Skeletal muscle satellite cell (primary cell): ENCODE measurements around the gene SAP30L.

Source experiments
- H3K27me3 ChIP-seq: 2 replicates; pipeline ENCODE4 v1.7.0; 2013; ENCODE audit warnings: low read length; ENCODE audit not compliant: control insufficient read depth, insufficient read depth
- H3K36me3 ChIP-seq: 2 replicates; pipeline ENCODE4 v1.7.0; 2013; ENCODE audit warnings: mild to moderate bottlenecking, control low read depth, low read length; ENCODE audit not compliant: insufficient read depth
- H3K4me1 ChIP-seq: 2 replicates; pipeline ENCODE4 v1.7.0; 2013; ENCODE audit warnings: low read length; ENCODE audit not compliant: control insufficient read depth, insufficient read depth
- H3K4me2 ChIP-seq: 2 replicates; pipeline ENCODE4 v1.7.0; 2013; ENCODE audit warnings: mild to moderate bottlenecking, low read length
- H3K4me3 ChIP-seq: 2 replicates; pipeline ENCODE4 v1.7.0; 2013; ENCODE audit warnings: low read length
- H3K9ac ChIP-seq: 2 replicates; pipeline ENCODE4 v1.7.0; 2013; ENCODE audit warnings: mild to moderate bottlenecking, low read depth, low read length, moderate library complexity
- H3K9me3 ChIP-seq: replicated peaks from 2 replicates; pipeline ENCODE4 v1.7.0; 2013; ENCODE audit warnings: mild to moderate bottlenecking, control low read depth, low read length

The SAP30L gene

DNA sequence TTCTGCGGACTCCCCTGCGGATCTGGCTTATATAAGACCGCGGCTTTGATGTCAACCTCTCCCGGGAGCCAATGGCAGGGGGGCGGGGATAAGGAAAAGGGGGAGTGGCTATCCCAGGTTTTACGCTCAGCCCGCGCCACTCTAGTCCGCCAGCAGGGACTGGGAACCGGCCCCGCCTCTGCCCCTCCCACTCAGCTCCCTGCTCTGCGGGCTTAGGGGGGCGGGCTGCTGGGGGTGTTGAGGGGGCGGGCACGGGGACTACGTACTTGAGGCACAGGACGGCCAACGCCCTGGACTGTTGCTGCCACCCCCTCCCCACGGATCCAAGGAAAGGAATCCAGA, 32.4 kb downstream of the SAP30L start, which contains the start of gene HAND1:
Gene HAND1 (minus strand): TSS at position 4 of the 342 bp plus-strand sequence. CDS start 219 bp downstream, outside the sequence.
- no peaks in the 10 kb centered on the region for H3K36me3 ChIP-seq
- peaks cover 99% of the 10 kb centered on the region for H3K27me3 ChIP-seq
- peaks cover 12% of the 10 kb centered on the region for H3K4me1 ChIP-seq
- H3K4me3 ChIP-seq, result peak within 1 kb of the TSS; percentile 52
- H3K9me3 ChIP-seq, result no peaks in the 10 kb centered on the region
- H3K9ac ChIP-seq, result no peak within 1 kb of the TSS
- H3K4me2 ChIP-seq, result peak within 1 kb of the TSS; percentile 69

DNA sequence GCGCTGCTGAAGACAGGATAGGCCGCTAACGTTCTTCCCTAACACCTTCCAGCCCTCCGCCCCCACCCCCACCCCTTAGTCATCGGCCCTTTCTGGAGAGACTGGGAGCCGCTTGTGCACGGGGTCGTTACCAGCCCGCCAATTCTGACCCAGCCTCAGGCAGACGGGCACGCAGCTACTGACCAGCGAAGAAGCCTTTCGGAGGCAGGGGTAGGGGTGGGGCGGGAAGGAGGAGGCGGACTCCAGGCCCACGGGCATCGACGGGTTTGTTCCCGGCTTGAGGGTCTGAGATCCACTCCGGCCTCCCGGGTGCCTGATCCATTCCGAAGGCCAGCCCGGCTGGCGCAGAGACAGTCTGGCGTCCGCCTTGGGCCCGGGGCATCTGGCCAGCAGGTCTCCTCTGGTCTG, 33.0 kb downstream of the SAP30L start:
- Histone ChIP-seq H3K36me3 (no peaks in the 10 kb centered on the region), H3K27me3 (peaks cover 99% of the 10 kb centered on the region), H3K9ac (no peak overlapping the region), H3K4me3 (no peak overlapping the region), H3K4me2 (no peak overlapping the region), H3K4me1 (peaks cover 12% of the 10 kb centered on the region), H3K9me3 (no peaks in the 10 kb centered on the region)

DNA sequence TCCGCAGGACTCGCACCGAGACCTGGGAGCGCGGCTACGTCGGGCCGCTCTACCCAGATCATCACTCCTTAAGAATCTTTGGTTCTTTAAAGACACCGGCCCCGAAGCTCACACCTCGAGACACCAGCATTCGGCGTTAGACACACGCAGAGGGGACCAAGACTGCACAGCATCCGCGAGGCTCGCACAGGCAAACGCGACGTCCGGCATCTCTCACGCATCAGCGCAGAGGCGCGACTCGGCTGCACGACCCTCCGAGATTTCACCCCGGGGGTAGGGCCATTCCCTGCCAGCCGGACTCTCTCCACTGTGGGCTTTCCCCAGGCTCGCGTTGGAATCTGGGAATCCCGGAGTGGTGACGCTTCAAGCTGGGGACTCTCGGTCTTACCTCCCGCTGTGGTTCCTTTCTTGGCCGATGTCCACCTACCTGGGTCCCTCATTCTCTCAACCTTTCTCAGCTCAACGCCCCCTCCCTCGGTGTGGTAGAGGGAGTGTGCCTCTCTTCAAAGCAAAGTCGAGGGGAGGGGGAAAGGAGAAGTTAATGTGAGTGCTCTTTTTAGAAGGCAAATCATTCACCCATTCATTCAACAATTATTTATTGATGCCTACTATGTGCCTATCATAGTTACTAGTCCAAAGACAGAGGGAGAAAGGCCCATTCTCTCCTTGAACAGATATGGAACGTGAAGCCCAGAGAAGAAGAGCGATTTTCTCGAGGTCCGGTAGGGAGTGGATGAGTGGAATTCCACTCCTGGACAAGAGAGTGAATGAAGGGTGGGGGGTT, 33.6 kb downstream of the SAP30L start:
- H3K27me3 ChIP-seq, result peaks cover 99% of the 10 kb centered on the region
- H3K36me3 ChIP-seq, result no peaks in the 10 kb centered on the region
- H3K4me2 ChIP-seq, result no peak overlapping the region
- no peaks in the 10 kb centered on the region for H3K9me3 ChIP-seq
- H3K9ac ChIP-seq, result no peak overlapping the region
- H3K4me1 ChIP-seq, result peaks cover 12% of the 10 kb centered on the region
- no peak overlapping the region for H3K4me3 ChIP-seq

DNA sequence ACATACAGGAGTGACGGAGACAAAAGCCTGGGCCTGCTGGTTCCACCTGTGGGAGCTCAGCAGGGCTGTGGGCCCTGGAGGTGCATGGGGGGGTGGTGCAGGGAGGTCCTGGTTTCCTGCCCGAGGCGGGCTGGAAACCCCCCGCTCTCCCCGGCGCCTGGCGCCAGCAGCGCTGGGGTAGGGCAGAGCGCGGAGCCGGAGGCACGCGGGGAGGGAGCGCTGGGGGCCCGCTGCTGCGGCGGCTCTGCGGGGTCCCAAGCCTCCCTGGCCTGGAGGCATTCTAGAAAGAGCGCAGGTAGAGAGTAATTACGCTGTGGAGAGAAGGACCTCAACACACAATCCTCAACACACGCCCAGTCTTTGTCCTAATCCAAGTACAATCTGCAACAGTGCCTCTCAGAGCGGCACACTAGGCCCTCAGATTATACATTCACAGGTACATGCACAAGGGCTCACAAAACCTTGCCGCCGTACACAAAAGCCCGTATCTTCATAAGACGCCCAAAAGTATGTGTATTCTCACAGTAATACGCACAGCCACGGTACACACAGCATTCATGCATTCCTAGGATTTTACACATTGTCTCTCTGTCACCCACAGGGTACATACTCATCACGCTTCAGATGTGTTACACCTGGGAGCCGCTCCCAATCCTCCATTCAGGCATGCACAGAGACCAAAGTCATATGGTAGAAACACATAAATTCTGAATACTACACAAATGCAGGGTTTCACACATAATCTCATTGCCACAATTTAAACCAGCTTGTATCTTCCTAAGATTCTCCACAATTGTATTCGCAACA, 34.4 kb downstream of the SAP30L start:
- peaks cover 99% of the 10 kb centered on the region for H3K27me3 ChIP-seq
- no peaks in the 10 kb centered on the region for H3K36me3 ChIP-seq
- H3K9me3 ChIP-seq, result no peaks in the 10 kb centered on the region
- H3K4me3 ChIP-seq, result no peak overlapping the region
- H3K4me1 ChIP-seq, result peaks cover 12% of the 10 kb centered on the region
- H3K9ac ChIP-seq, result no peak overlapping the region
- no peak overlapping the region for H3K4me2 ChIP-seq

DNA sequence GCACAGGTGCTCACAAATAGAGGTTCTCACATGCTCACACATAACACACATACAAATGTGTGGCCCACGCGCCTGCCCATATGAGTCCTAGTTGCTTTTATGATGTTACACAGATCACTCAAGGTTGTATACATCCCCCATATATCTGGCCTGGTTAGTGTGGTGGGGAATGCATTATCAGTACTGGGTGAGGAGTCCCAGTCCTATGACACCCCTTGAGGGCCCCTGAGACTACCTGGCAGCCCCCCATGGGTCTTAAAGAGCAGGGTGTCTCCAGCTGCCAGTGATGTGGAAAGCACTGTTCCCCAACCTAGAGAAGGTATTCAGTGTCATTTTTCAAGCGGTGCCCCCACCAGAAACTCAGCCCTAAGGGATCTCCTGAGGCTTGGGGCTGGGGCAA, 35.0 kb downstream of the SAP30L start:
- no peak overlapping the region for H3K4me2 ChIP-seq
- H3K4me1 ChIP-seq, result peaks cover 12% of the 10 kb centered on the region
- H3K36me3 ChIP-seq, result no peaks in the 10 kb centered on the region
- no peaks in the 10 kb centered on the region for H3K9me3 ChIP-seq
- H3K27me3 ChIP-seq, result peaks cover 99% of the 10 kb centered on the region
- no peak overlapping the region for H3K9ac ChIP-seq
- no peak overlapping the region for H3K4me3 ChIP-seq

DNA sequence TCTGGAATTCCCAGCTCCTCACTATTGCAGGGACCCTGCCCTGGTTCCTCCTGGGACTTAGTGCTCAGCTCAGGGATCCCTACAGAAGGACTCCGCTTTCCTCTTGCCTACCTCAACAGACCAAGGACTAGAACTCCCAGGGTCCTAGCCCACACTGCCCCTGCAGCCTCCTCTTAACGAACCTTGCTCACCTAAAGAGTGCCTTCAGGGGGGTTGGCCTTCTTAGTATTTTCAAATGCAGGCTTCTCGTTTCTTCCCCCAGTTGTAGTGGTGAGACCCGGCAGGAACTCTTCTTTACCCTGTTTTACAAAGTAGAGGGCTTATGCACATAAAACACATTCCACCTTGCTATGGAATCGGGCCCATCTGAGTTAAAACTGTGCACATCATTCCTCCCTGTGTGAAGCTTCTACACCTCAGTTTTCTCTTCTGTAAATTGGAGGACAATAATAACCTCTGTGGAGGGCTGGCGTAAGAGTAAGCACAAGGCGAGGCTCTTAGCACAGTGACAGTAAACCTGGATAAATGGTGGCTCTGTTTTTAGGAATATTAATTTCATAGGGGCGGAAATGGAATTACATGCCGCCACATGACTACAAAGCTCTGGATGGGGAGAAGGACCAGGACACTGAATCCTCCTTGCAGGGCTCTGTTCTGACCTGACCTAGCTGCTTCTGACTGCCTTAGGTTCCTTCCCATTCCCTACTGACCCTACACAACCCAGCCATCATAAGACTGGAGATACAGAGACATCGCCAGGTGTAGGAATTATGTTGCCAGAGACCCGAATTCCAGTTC, 36.0 kb downstream of the SAP30L start:
- Histone ChIP-seq H3K9me3 (no peaks in the 10 kb centered on the region), H3K27me3 (peaks cover 99% of the 10 kb centered on the region)

DNA sequence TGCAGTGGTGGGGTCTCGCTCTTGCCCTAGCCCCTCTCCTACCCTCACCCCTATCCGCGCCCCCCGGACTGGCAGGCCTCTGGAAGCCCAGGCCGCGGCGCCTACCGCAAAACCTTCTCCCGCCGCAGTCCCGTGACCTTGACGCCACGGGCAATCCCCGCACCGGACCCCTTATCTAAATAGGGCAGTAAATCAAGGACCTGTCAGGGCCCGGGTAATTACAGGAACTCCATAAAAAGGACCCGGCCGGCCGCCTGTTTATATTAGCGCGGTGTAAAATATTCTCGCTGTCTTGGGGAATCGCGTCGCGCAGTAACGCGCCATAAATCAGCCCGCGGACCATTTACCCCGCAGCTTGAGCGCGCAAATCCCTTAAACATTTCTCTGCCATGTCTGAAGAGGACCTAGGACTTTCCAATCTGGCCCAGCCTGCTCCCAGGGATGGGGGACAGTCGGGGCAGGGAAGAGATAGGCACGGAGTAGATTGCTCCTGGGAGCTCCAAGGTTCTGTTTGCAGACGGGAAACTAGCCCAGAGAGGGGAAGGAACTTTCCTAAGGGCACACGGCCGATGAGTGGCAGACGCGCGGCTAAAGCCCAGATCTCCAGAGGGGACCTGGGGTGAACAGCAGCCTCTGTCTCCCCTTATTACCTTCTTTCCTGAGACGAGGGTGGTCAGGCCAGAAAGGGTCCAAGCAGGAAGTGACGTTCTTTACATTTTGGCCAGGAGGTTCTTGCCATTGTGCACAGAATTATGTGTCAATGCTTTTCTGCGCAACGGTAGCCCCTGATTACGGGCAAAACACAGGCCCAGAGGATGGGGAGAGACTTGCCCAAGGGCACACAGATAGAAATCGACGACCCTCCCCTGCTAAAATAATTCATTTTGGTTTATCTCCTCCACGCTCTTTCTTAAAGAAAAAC, 37.0 kb downstream of the SAP30L start:
- Histone ChIP-seq H3K9ac (no peak overlapping the region), H3K27me3 (peaks cover 99% of the 10 kb centered on the region), H3K9me3 (no peaks in the 10 kb centered on the region)

More for the DNA sequence above, 36.0 kb downstream of the SAP30L start:
- Histone ChIP-seq H3K4me1 (peaks cover 12% of the 10 kb centered on the region), H3K9ac (no peak overlapping the region), H3K4me2 (no peak overlapping the region), H3K36me3 (no peaks in the 10 kb centered on the region), H3K4me3 (no peak overlapping the region)

DNA sequence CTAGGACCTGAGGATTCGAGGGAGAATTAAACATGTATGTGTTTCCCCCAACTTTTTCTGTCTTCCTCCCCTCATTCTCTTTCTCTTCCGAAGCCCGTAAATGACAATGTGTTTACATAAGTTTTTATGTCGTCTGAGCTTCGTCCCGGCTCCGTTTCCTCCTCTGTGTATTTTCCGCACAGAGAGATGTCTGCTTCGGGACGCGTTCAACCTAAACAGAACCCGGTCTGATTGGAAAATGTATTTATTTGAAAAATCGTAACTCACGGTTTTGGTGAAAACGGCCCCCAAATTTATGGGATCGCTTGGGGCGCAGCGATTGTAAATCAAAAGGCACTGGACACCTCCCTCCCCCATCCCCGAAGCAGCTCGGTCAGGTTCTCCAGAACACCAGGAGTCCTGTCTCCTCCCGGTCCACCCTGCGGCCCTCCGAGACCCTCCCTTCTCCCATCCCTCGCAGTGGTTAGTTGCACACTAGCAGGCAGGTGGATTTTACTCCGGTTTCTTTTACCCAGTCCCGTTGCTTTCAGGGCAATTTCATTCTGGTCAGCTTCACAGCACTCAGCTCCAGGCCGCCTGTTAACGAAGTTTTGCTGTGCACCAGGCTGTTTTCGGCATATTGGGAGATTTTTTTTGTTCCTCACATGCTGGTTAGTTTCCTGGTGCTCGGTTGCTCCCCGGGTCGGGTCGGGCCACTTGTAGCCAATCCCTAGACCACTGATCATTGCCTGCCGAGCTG, 38.0 kb downstream of the SAP30L start:
- Histone ChIP-seq H3K36me3 (no peaks in the 10 kb centered on the region), H3K9ac (no peak overlapping the region), H3K4me2 (no peak overlapping the region), H3K4me1 (no peaks in the 10 kb centered on the region), H3K27me3 (peaks cover 96% of the 10 kb centered on the region), H3K9me3 (no peaks in the 10 kb centered on the region), H3K4me3 (no peak overlapping the region)

More for the DNA sequence above, 37.0 kb downstream of the SAP30L start:
- H3K4me3 ChIP-seq, result no peak overlapping the region
- H3K36me3 ChIP-seq, result no peaks in the 10 kb centered on the region
- no peak overlapping the region for H3K4me2 ChIP-seq
- H3K4me1 ChIP-seq, result peaks cover 4% of the 10 kb centered on the region

DNA sequence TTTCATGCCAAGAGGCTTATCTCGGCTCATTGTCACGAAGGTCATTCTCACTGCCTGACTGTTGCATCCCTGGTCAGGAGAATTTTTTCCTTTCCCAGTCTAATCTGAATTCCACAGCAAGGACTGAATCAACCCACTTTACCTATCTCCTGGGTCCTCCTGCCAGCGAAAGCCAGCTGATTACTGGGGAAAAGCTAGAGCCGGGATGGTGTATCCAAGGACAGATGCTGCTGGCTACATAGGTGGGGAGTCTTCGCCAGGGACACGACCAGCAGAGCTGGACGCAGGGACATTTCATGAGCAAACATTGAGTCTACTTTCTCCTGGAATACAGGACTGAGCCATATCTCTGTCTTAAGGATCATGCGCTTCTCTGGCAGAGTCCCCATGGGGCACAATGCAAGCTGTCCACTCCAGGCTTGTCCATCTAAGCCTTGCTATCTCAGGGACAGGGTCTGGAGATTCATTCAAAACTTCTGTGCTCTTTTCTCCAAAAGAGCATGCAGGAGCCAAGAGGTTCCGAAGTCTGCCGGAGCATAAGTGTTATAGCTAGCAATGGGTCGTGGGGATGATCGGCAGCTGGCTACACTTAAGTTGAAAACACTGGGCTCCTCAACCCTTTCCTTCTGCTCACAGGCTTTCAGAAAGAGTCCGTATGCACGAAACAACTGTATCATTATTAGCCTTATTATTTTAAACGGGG, 38.7 kb downstream of the SAP30L start:
- no peaks in the 10 kb centered on the region for H3K9me3 ChIP-seq
- H3K4me2 ChIP-seq, result no peak overlapping the region
- no peak overlapping the region for H3K9ac ChIP-seq
- no peak overlapping the region for H3K4me3 ChIP-seq
- H3K4me1 ChIP-seq, result no peaks in the 10 kb centered on the region
- peaks cover 96% of the 10 kb centered on the region for H3K27me3 ChIP-seq
- no peaks in the 10 kb centered on the region for H3K36me3 ChIP-seq

DNA sequence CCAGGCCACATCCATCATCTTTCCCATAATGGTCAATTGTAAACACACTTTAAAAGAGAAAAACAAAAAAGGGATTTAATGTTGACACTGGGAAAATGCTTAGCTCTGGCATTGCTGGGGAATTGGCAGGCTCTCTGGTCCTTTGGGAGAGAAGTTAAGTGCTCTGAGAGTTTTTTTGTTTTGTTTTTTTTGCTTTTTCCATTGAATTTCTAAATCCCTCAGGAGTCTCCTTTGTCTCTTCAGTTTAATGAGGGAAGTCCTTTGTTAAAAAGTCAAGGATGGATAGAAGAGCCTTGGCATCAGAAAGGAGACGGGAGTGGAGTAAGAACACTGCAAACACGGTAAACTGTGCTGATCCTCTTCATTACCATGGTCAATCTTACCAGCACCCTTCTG, 39.3 kb downstream of the SAP30L start:
- no peak overlapping the region for H3K4me3 ChIP-seq
- H3K27me3 ChIP-seq, result peaks cover 96% of the 10 kb centered on the region
- no peaks in the 10 kb centered on the region for H3K4me1 ChIP-seq
- no peak overlapping the region for H3K4me2 ChIP-seq
- H3K36me3 ChIP-seq, result no peaks in the 10 kb centered on the region
- no peaks in the 10 kb centered on the region for H3K9me3 ChIP-seq
- H3K9ac ChIP-seq, result no peak overlapping the region
